SU-DHL-6 (cell line): Measurements from ENCODE around the gene PAPSS1.

Experiments used
- H2AFZ ChIP-seq: fragments of 200-600 bp; sonication (generic); 2 replicates; pipeline ENCODE4 v1.6.1; 2014; ENCODE audit warnings: low read depth, mild to moderate bottlenecking, moderate library complexity, mixed read lengths, antibody characterized with exemption, low read length; ENCODE audit not compliant: severe bottlenecking
- H3F3A ChIP-seq: fragments of 200-600 bp; shearing (Covaris generic); 2 replicates; pipeline ENCODE4 v1.6.0; 2016; ENCODE audit warnings: antibody characterized with exemption, mild to moderate bottlenecking; ENCODE audit not compliant: insufficient read depth
- H3K27ac ChIP-seq: fragments of 200-600 bp; sonication (generic); 2 replicates; pipeline ENCODE4 v1.5.1; 2016; ENCODE audit warnings: low read depth, mild to moderate bottlenecking, low read length, moderate library complexity, mixed read lengths
- H3K27me3 ChIP-seq: fragments of 200-600 bp; sonication (generic), shearing (Covaris generic); 2 replicates; pipeline ENCODE4 v1.6.0; 2014; ENCODE audit warnings: mild to moderate bottlenecking, low read length
- H3K36me3 ChIP-seq: fragments of 200-600 bp; sonication (generic); 2 replicates; pipeline ENCODE4 v1.6.1; 2014; ENCODE audit warnings: mild to moderate bottlenecking, low read length, mixed read lengths
- H3K4me2 ChIP-seq: fragments of 300-600, 200-600 bp; shearing (Covaris generic), sonication (generic); 2 replicates; pipeline ENCODE4 v1.6.0; 2014; ENCODE audit warnings: low read length, low read depth, mild to moderate bottlenecking; ENCODE audit not compliant: poor library complexity, severe bottlenecking
- H3K4me3 ChIP-seq: fragments of 200-600 bp; sonication (generic); 2 replicates; pipeline ENCODE4 v1.5.1; 2014; ENCODE audit warnings: antibody characterized with exemption, low read length, mild to moderate bottlenecking, mixed read lengths; ENCODE audit not compliant: insufficient read depth, poor library complexity, severe bottlenecking
- H3K79me2 ChIP-seq: fragments of 200-600 bp; sonication (generic); 2 replicates; pipeline ENCODE4 v1.6.1; 2014; ENCODE audit warnings: mild to moderate bottlenecking, low read length, moderate library complexity; ENCODE audit not compliant: insufficient read depth
- H3K9ac ChIP-seq: fragments of 200-600 bp; sonication (generic); 2 replicates; pipeline ENCODE4 v1.7.0; 2014; ENCODE audit warnings: mild to moderate bottlenecking, low read length
- H3K9me2 ChIP-seq: fragments of 200-600 bp; sonication (generic); replicated peaks from 2 replicates; pipeline ENCODE4 v1.6.1; 2014; ENCODE audit warnings: low read length; ENCODE audit not compliant: insufficient read depth
- H3K9me3 ChIP-seq: fragments of 200-600 bp; sonication (generic); 2 replicates; pipeline ENCODE4 v1.6.1; 2014; ENCODE audit warnings: low read length, mixed read lengths; ENCODE audit not compliant: insufficient read depth
- H4K20me1 ChIP-seq: fragments of 200-600 bp; sonication (generic); 2 replicates; pipeline ENCODE4 v1.6.1; 2014; ENCODE audit warnings: low read depth, mild to moderate bottlenecking, antibody characterized with exemption, low read length, moderate library complexity, mixed read lengths
- EZH2phosphoT487 ChIP-seq: fragments of 200-600 bp; sonication (generic), shearing (Covaris generic); conservative IDR thresholded peaks from 2 replicates; pipeline ENCODE4 v1.6.1; 2018; ENCODE audit warnings: mild to moderate bottlenecking, antibody characterized with exemption, low read length, moderate library complexity, mixed read lengths
- TF ChIP-seq, protein P1 (sequence below): fragments of 200-600 bp; sonication (generic); IDR thresholded peaks from one replicate; pipeline ENCODE4 v1.5.1; 2017; ENCODE audit warnings: antibody characterized with exemption, mild to moderate bottlenecking, low read length, moderate library complexity; ENCODE audit not compliant: insufficient read depth, poor library complexity, severe bottlenecking

The PAPSS1 gene

DNA sequence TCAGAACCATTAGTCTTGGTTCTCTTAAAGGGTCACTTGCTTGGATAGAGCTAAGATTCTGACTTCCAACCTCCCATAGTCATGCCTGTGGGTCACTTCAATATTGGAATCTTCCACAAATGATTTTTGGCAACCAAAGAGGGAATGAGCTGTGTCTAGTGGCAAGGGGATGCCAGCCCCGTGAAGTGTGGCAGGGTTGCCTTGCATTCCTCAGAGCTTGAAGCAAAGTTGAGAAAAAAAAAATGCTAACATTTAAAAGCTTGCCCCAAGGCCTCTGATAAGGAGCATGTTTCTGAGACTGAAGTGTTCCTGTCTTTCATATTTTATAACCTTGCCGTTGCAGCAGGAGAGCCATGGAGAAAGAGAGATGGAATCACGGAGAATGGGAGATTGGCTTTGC, 120.2 kb downstream of the PAPSS1 start:
- Histone ChIP-seq H4K20me1 (no peaks in the 10 kb centered on the region), H3K79me2 (no peaks in the 10 kb centered on the region), H3K9me3 (no peaks in the 10 kb centered on the region), H2AFZ (no peak overlapping the region), H3K9ac (no peak overlapping the region), H3K36me3 (no peaks in the 10 kb centered on the region), H3K4me3 (no peak overlapping the region), H3K4me2 (no peak overlapping the region), H3K9me2 (no peaks in the 10 kb centered on the region), H3K27me3 (no peaks in the 10 kb centered on the region), H3F3A (no peaks in the 10 kb centered on the region), H3K27ac (no peak overlapping the region)
- TF ChIP-seq, protein P1, sequence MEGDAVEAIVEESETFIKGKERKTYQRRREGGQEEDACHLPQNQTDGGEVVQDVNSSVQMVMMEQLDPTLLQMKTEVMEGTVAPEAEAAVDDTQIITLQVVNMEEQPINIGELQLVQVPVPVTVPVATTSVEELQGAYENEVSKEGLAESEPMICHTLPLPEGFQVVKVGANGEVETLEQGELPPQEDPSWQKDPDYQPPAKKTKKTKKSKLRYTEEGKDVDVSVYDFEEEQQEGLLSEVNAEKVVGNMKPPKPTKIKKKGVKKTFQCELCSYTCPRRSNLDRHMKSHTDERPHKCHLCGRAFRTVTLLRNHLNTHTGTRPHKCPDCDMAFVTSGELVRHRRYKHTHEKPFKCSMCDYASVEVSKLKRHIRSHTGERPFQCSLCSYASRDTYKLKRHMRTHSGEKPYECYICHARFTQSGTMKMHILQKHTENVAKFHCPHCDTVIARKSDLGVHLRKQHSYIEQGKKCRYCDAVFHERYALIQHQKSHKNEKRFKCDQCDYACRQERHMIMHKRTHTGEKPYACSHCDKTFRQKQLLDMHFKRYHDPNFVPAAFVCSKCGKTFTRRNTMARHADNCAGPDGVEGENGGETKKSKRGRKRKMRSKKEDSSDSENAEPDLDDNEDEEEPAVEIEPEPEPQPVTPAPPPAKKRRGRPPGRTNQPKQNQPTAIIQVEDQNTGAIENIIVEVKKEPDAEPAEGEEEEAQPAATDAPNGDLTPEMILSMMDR = no peak
- no peak for TF ChIP-seq EZH2phosphoT487

DNA sequence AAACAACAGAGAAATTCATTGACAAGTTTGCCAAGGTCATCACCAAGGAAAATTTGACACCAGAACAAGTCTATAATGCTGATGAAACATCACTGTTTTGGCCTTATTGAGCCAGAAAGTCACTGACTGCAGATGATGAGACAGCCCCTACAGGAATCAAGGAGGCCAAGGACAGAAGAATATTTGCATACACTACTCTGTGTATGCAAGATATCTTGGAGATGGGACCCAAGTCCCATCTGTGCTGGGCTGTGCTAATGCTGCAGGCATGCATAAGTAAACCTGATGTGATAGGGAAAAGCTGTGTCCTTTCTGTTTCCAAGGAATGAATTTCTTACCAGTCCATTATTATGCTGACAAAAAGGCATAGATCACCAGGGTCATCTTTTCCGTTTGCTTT, 126.8 kb downstream of the PAPSS1 start:
- no peaks in the 10 kb centered on the region for H3K27me3 ChIP-seq
- H3K27ac ChIP-seq = no peak overlapping the region
- H2AFZ ChIP-seq = no peak overlapping the region
- H3K4me3 ChIP-seq = no peak overlapping the region
- no peaks in the 10 kb centered on the region for H3F3A ChIP-seq
- no peaks in the 10 kb centered on the region for H3K9me2 ChIP-seq
- H3K36me3 ChIP-seq = no peaks in the 10 kb centered on the region
- H3K9me3 ChIP-seq = no peaks in the 10 kb centered on the region
- H3K9ac ChIP-seq = no peak overlapping the region
- H4K20me1 ChIP-seq = no peaks in the 10 kb centered on the region
- H3K79me2 ChIP-seq = no peaks in the 10 kb centered on the region
- no peak overlapping the region for H3K4me2 ChIP-seq
- TF ChIP-seq, protein P1 = no peak
- TF ChIP-seq EZH2phosphoT487 = no peak

DNA sequence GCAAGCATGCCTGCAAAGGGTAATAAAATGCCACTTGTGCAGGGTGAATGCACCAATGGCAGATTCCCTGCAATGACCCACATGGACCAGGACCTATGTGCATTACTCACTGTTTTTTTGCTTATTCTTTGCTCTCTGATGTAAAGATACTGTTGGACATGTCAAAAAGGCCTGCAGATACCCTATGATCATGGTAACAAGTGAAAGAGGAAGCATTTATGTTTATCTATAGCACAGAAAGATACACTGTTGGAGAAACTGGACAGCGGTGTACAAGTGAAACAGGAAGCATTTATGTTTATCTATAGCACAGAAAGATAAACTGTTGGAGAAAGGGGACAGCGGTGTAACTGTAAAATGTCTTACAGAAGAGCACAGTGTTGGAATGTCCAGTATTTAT, 127.5 kb downstream of the PAPSS1 start:
- no peak overlapping the region for H3K27ac ChIP-seq
- no peaks in the 10 kb centered on the region for H3K36me3 ChIP-seq
- no peaks in the 10 kb centered on the region for H3K9me2 ChIP-seq
- TF ChIP-seq, protein P1 = no peak
- TF ChIP-seq EZH2phosphoT487 = no peak
- no peak overlapping the region for H3K4me3 ChIP-seq
- H3K9me3 ChIP-seq = no peaks in the 10 kb centered on the region
- H4K20me1 ChIP-seq = no peaks in the 10 kb centered on the region
- no peaks in the 10 kb centered on the region for H3K79me2 ChIP-seq
- H2AFZ ChIP-seq = no peak overlapping the region
- no peak overlapping the region for H3K4me2 ChIP-seq
- no peaks in the 10 kb centered on the region for H3F3A ChIP-seq
- no peaks in the 10 kb centered on the region for H3K27me3 ChIP-seq
- H3K9ac ChIP-seq = no peak overlapping the region

DNA sequence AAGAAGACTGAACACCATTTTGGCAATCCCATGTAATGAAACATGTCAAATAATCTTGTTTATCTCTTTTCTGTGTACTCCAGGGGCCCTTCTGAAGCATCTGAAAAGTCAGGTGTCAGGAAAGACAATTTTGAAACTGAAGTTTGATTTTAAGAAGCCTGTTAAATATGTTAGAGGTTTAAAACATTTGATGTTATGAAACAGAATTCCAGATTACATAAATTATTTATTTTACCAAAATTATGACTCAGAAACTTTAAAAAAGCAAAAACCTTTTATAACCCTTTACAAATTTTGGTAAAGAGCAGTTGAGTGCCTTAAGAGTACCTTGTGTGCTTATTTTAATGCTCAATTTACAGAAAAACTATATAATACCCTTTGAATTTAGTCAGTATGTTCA, 130.8 kb downstream of the PAPSS1 start:
- Histone ChIP-seq H3K36me3 (no peaks in the 10 kb centered on the region), H3K9me3 (no peaks in the 10 kb centered on the region), H3K9me2 (no peaks in the 10 kb centered on the region), H3K4me3 (no peak overlapping the region), H3K4me2 (no peak overlapping the region), H4K20me1 (no peaks in the 10 kb centered on the region), H3K79me2 (no peaks in the 10 kb centered on the region), H3K9ac (no peak overlapping the region), H3K27ac (no peak overlapping the region), H3K27me3 (no peaks in the 10 kb centered on the region), H3F3A (no peaks in the 10 kb centered on the region), H2AFZ (no peak overlapping the region)
- no peak for TF ChIP-seq EZH2phosphoT487
- TF ChIP-seq, protein P1 = no peak
